ENCODE results near the gene TNS3.

TNS3 gene

DNA sequence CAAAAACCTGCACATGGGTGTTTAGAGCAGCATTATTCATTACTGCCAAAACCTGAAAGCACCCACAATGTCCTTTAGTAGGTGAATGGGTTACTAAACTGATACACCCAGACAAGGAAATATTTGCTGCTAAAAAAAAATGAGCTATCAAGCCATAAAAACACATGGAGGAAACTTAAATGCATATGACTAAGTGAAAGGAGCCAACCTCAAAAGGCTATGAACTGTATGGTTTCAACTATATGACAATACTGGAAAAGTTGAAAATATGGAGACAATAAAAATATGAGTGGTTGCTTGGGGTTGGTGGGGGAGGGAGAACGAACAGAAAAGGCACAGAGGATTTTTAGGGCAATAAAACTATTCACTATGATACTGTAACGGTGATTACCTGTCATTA is 291.0 kb downstream of the TNS3 start:
- DNase-seq, result no peak

DNA sequence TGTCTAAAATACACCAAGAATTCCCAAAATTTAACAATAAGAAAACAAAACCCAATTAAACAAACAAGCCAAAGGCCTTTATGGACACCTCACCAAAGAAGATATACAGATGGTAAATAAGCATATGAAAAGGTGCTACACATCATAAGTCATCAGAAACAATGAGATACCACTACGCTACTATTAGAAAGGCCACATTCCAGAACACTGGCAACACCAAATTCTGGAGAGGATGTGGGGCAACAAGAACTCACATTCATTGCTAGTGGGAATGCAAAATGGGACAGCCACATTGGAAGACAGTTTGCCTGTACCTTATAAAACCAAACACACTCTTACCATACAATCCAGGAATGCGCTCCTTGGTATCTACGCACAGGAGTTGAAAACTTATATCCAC is 291.4 kb downstream of the TNS3 start:
- DNase-seq, result no peak

DNA sequence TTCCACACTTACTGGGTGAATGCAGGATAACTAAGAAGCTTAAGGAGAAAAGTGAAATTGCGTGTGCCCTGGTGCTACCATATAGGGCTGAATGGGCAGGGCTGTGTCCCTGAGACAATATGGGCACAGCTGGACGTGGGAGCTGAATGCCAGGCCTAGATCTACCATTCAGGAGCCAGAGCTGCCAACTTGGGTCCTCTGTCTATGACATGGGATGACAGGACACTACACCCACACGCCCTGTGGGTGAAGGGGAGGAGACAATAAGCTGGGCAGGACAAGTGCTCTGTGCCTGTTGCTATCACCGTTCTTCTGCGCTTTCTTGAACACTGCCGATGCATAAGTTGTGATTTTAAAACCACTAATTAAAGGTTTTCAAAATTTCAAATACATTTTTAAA is 293.9 kb downstream of the TNS3 start:
- no peak for DNase-seq

DNA sequence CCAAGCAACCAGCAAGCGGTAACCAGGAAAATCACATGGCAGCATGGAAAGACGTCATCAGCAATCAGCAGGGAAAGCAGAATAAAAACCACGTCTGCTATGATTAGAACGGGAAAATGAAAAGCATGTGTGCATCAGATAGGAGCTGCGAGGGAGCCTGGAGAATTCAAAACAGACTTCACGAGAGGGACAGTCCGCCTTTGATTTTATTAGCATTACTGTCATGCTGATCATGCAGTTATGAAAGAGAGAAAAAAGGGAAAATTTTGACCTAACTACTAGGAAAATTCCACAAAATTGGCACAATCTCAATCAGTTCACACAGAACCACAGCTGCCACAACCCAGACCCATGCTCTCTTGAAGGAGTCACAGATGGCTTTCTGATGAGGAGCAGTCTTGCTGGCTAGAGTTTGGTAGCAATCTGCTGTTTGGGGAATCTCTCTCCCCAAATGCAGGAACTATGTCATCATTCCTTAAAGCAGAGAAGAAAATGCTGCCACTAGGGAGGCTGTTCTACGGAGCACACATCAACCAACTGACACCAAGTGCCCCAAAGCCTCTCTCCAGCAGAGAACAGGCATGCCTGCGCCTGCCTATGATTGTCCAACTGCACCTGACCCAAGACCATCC is 295.9 kb downstream of the TNS3 start:
- DNase-seq, result no peak

DNA sequence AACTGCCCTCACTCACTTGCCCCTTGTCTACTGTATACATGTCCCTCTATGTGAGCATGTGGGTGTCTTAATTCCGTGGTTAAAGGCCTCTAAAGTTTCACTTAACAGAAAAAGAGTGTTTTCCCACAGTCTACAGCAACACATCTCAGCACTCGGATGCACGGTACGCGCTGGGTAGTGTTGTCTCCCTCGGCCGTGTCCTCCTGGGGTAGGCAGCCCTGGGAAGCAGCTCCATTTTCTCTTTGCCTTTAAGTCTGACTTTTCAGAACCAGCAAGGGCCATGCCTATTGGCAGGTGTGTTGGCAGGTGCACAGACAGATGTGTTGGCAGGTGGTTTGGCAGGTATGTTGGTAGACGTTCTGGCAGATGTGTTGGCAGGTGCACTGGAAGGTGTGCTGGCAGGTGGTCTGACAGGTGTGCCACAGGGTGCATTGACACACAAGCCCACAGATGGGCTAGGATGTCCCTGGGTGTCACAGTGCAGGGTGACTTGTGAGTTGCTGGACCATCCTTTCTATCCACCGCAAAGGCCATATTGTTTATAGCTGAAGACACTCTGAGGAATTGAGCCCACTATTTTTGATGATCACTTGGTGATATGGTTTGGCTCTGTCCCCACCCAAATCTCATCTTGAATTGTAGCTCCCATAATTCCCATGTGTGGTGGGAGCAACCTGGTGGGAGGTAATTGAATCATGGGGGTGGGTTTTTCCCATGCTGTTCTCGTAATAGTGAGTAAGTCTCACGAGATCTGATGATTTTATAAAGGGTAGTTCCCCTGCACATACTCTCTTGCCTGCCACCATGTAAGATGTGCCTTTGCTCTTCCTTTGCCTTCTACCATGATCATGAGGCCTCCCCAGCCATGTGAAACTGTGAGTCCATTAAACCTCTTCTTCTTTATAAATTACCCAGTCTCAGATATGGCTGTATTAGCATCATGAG is 296.9 kb downstream of the TNS3 start:
- DNase-seq, result no peak

DNA sequence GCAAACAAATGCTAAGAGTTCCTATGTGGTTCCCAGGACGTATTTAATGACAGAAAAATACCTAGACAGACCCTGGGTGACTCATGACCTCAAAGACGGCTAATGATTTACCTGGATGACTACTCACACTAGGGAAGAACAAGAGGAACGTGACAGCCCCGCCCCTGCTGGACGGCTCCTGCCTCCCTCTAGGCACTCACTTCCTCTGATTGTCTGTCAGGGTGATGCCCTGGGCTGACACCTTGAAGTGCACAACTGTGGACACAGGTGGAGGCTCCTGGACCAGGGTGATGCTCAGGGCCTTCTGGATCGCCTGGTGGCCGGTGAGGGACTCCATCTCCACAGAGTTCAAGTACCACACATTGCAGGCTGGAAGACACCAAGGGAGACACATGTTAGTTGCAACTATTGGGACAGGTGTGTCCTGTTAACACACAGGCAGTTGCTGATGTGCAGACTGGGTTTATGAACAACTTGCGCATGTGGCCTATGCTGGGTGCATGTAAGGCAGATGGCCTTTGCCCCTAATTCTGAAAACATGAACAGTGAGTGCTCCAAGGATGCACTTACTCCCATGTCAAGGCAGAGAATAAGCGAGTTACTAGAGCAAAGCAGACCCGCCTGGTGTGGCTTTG is 298.3 kb downstream of the TNS3 start:
- DNase-seq, result no peak

DNA sequence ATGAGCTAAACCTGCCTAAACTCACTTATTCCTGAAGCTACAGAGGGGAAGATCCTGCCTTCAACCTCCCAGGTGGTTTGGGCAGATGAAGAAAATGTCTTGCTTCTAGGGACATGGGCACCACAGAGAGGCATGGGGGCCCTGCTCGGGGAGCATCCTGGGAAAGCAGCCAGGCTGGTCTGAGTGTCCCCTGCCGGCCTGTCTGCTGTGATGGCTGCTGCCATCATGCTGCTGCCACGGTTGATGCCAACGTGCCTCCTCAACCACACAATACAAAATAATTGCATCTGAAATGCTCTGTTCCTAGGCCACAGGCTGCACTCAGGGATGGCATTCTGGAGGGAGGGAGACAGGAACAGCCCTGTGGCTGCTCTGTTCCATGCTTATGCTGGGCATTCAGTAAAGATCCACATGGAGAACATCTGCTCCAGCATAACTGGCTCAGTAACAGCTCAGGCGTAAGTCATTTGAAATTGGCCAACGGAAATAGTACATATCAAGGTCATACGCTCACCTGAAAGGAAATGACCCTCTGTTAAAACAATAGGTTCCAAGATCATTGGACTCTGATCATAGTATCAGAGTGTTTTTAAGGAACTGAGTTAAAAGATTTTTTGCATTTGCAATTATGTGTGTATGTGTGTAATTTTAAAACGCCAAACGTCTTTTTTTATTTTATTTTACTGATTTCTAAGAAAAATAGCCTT is 299.0 kb downstream of the TNS3 start:
- DNase-seq, result no peak

DNA sequence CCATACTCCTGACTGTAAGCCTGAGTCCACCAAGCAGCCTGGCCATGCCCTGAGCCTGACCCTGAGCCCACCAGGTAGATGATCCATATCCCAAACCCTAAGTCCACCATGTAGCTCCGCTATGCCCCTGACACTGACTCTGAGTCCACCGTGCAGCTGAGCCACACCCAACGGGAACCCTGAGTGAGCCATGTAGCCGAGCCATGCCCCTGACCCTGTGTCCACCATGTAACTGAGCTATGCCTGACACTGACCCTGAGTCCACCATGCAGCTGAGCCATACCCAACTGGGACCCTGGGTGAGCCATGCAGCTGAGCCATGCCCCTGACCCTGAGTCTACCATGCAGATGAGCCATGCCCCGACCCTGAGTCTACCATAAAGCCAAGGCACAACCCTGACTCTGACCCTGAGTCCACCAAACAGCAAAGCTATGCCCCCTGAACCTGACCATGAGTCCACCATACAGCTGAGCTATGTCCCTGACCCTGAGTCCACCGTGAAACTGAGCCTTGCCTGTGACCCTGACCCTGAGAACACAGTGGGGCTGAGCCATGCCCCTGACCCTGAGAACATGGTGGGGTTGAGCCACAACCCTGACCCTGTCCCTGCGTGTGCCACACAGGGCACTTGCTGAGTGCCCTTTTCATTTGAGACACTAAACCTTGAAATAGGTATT is 299.8 kb downstream of the TNS3 start:
- DNase-seq, result no peak

DNA sequence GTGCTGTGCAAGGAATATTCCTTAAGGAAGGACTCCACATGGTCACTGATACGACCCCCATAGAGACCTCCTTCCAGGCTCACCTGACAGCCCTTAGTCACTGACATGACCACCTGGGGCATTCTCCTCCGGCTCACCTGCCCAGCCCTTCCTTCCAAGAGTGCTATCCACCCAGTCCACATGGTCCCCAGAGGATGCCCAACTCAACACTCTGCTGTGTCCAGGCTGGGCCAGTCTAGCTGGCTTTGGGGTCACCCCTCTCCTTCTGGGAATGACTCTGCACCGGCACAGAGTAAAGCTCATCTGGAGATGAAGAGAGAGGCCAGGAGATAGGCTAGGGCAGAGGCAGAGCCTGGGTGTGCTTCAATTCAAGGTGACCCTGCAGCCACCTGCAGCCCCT is 300.8 kb downstream of the TNS3 start:
- DNase-seq, result no peak

DNA sequence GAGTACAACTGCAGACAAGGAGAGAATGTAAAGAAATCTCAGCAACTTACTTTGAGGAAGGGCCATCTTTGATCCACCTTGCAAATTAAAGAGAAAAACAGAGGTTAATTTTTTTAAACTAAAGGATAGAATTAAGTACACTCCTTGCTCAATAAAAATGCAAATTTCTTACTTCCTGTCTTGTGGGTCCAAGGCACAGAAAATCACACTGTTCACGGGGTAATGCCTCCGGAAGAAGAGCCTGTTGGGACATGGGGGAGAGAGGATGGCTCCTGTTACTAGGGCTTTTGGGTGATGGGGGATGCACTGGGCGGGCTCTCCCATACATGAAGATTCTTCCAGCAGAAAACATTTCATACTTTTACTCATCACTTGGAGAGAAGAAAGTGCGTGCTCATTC is 301.8 kb downstream of the TNS3 start:
- DNase-seq, result no peak

DNA sequence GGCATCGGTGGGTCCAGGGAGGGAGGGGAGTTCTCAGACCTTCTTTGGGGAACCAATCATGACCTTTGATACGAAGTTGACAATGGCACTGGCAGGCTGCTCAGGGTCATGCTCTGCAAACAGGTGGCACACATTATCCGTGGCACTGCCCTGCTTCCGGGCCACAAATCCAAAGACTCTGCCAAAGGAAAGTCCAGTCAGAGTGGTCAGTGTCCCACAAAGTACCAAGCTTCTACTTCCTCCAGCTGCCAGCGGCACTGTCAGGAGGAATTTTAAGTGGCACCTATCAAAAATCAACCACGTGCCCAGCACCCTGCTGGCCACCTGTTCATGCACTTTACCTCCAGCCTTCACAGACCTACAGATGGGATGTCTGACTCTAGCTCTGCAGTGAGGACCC is 303.9 kb downstream of the TNS3 start:
- DNase-seq, result no peak

DNA sequence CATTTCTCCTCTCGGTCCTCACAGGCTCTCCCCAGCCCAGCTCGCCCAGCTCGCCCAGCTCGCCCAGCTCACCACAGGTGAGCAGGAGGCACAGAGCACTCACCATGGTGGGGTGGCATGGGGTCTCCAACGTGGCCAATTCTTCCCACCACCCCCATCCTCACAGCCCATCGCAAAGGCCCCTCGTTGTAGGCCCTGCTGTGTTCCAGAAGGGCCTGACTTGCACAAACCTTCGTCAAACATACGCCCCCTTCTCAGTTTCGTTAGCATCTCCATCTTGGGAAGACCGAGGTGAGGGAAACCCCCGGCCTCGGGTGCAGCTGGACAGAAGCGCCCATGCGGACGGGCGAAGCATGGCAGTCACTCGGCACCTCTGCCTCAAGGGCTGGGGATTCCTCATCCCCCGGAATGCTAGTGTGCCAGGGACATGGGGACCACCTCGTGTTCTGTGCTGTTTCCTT is 304.6 kb downstream of the TNS3 start:
- no peak for DNase-seq

DNA sequence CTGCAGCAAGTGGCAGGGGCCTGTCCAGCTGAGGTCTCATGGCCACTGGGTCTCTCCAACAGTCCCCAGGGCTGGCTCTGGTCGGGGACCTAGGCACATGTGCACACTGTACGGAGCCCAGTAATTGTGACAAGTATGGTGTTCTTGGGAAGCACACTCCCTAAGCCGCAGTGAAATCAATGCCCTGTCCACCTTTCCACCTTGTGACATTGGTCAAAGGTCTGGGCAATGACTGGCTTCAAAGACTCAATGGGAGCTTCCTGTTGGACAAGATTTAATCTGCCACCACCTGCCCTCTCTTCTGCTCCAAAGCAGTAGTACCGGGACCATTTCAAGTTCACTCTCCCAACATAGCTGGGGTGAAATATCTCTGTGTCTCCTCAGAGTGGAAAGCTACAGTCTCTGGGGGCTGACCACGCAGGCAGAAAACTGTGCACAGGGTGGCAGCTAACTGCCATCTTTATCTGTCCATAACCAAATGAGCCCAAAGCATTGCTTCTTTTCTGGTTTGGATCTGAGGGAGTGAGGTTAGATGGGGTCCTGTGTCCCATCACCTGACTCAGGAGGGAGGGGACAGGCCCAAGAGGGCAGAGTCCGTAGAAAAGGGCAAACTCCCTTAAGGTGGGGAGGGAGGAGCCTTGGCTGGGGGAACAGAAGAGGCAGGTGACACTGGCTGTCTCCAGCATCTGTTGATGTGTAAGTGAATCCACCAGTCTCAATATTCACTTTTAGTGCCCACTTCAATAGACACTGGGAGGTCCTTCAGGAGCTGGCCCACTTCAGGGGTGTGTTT is 307.7 kb downstream of the TNS3 start:
- no peak for DNase-seq

DNA sequence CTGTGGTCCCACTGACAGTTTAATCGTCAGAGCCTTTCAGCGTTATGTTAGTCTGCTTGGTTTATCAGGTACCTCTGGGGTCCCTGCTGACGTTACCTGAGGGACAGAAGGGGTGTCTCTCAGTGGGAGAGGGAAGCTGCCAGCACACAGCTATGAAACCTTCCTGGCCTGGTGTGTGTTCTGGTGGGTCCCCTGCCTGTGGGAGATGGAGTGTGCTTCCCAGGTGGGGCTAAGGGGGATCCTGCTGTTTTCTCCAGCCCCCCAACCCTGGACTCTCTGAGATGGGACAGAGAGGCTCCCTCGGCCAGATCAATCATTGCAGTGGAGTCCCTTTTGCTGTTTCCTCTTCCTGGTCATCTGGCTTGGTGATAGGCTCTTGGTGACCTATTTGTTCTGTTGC is 308.8 kb downstream of the TNS3 start:
- DNase-seq, result no peak

DNA sequence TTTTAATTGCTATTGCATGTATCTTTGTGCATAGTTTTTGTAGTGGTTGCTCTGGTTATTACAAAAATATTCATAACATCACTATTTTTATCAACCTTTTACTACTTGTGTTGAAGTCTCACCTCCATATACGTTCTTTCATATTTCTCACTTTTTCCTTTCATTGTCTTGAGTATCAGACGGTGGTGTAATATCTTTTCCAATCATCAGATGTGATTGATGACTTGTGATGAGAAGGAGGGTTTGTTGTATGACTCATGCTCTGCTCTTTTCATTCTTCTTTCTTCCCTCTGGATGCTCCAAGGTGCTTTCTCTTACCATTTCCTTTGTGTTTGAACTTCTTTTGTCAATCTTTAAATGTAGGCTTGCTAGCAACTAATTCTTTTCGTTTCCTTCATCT is 310.2 kb downstream of the TNS3 start:
- no peak for DNase-seq

DNA sequence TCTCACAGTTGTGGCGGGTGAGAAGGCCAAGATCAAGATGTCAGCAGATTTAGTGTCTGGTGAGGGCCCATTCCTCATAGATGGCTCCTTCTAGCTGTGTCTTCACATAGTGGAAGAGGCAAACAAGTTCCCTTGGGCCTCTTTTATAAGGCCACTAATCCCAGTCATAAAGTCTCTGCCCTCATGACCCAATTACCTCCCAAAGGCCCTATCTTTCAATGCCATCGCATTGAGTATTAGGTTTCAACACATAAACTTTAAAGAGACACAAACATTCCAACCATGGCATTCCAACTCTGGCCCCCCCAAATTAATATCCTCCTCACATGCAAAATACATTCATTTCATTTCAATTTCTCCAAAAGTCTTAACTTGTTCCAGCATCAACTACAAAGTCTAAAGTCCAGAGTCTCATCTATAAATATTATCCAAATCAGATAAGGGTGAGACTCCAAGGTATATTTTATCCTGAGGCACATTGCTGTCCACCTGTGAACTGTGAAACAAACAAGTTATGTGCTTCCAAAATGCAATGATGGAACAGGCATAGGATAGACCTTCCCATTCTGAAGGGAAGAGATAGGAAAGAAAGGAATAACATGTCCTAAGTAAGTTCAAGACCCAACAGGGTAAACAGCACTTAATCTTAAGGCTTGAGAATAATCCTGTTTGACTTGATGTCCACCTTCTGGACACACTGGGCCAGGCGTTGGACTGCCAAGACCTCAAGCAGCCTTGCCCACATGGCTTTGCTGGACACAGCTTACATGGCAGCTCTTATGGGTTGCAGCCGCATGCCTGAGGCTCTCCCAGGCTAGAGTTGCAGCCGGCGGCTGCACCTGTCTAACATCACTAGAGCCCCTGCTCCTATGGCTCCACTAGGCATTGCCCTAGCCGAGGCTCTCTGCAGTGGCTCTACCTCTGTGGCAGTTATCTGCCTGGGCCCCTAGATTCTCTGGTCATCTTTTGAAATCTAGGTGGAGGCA is 312.8 kb downstream of the TNS3 start:
- DNase-seq, result no peak

DNA sequence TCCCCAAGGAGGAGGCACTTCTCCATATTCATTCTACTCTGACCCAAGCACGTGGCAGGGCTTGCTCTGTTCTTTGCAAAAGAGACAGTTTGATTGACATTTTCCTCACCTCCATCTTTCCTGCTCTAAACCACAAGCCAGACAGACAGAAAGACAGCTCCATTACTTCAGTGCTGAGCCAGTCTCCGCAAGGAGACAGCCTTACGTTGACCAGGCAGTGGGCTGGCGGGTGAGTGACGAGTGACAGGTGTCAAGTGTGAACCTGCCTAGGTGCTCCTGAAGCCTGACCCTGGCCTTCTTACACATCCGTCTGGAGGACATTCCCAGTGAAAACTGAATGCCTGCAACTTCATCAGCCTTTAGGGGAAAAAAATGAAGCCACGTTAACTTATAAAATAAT is 314.6 kb downstream of the TNS3 start:
- DNase-seq, result no peak

DNA sequence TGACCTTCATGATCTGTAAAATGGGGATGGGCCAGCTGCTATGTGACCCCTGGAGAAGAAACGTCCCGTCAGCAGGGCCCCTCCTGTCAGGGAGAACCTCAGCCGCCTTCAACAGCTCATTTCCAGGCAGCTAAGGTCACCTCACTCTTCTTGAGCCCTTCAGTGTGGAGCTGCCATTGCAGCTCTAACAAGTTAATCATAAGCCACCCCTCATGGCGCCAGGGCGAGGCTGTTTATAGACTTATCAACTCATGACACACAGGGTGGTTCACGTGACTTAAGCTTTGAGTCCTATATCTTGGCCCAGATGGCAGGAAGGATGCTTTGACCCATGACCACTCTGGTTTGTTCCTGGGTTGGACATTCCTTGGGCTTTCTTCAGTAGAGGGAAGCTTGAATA is 315.1 kb downstream of the TNS3 start:
- DNase-seq, result no peak

DNA sequence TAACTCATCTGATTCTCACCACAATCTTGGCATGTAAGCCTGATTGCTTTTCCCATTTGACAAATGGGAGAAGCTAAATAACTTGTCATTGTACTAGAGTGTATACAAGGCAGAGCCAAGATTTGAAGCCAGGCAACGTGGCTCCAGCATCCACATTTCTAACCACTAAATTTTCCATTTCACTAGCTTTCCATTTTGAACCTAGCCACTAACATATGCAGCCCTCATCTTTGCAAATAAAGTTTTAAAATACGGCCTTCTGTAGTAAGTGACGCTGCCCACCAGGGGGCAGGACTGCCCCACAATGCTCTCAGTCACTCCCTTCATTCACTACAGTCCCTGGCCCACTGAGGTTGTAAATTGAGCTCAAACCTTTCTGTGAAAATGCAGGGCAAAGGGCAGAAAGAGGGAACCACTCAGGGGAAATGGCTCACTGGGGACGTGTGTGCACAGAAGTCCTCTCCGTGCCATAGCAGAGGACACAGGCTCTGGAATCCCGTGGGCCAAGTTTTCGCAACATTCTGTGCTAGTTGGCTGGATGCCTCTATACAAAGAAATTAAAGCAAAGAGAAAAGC is 315.7 kb downstream of the TNS3 start:
- DNase-seq, result no peak

DNA sequence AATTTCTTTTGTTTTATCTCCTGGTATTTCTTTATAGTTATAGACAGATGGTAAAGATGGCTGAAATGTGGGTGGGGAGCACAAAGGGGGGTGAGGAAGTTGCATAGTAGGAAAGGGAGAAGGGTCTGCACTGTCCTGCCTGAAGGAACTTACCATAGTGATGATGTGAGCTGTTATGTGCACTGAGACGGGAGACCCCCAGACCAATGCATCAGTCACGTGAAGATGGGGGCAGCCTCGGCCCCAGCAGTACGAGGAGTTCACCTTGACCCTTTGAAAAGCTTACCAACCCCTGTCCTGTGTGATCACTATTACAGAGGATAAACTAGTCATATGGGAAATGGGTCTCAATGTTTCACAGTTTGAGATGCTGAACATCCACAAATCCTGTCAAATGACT is 316.3 kb downstream of the TNS3 start:
- DNase-seq, result no peak
